Measurements from ENCODE around the gene MYRF.

GRCh38 chr11:61774411-61774810, 22.0 kb downstream of the MYRF start:
- TF ChIP-seq CTCF (IDR thresholded peaks at IDR 0.05; ENCODE audit: insufficient read depth, low read depth, low read length) (no peak), EZH2 (IDR thresholded peaks at IDR 0.05; ENCODE audit: insufficient read depth, low read length) (no peak)
